Measurements from ENCODE around the gene KMO.

The KMO gene

GRCh38 chr1:241574154-241574553, 42.0 kb downstream of the KMO start:
- DNase-seq, result no peak
- Histone ChIP-seq H3K27me3 (ENCODE audit: insufficient read depth, low read depth, severe bottlenecking) (peaks cover 4% of the 10 kb centered on the region), H3K36me3 (no peaks in the 10 kb centered on the region), H3K4me3 (ENCODE audit: low read depth, low read length) (no peak overlapping the region), H3K9me3 (ENCODE audit: severe bottlenecking) (peaks cover 4% of the 10 kb centered on the region), H3K27ac (no peak overlapping the region)
- TF ChIP-seq, protein P1, sequence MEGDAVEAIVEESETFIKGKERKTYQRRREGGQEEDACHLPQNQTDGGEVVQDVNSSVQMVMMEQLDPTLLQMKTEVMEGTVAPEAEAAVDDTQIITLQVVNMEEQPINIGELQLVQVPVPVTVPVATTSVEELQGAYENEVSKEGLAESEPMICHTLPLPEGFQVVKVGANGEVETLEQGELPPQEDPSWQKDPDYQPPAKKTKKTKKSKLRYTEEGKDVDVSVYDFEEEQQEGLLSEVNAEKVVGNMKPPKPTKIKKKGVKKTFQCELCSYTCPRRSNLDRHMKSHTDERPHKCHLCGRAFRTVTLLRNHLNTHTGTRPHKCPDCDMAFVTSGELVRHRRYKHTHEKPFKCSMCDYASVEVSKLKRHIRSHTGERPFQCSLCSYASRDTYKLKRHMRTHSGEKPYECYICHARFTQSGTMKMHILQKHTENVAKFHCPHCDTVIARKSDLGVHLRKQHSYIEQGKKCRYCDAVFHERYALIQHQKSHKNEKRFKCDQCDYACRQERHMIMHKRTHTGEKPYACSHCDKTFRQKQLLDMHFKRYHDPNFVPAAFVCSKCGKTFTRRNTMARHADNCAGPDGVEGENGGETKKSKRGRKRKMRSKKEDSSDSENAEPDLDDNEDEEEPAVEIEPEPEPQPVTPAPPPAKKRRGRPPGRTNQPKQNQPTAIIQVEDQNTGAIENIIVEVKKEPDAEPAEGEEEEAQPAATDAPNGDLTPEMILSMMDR (IDR thresholded peaks at IDR 0.05; ENCODE audit: low read depth, low read length), result no peak

DNA sequence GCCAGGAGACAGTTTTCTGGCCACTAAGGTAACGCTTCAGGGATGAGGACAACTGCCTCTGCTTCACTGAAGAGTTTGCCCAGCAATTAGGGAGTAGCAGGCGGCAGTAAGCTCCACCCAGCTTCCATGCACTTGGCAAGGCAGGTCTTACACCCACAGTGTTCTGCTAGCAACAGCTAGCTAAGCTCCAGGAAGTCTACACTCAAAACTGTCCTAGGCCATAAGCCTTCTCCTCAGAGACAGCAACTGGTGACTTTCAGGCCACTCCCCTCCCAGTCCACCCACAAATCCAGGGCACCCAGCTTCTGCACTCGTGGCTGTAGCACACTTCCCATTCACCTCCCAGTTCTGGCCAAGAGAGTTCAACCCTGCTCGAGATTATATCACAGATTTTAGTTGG, 47.3 kb downstream of the KMO start:
- TF ChIP-seq, protein P1 (IDR thresholded peaks at IDR 0.05; ENCODE audit: low read depth, low read length), result no peak
- no peak overlapping the region for H3K4me3 ChIP-seq (ENCODE audit: low read depth, low read length)
- peaks cover 4% of the 10 kb centered on the region for H3K27me3 ChIP-seq (ENCODE audit: insufficient read depth, low read depth, severe bottlenecking)
- no peak overlapping the region for H3K27ac ChIP-seq
- H3K9me3 ChIP-seq (ENCODE audit: severe bottlenecking), result peaks cover 4% of the 10 kb centered on the region
- no peak for DNase-seq
- H3K36me3 ChIP-seq, result no peaks in the 10 kb centered on the region

- Histone ChIP-seq H3K27ac (no peak overlapping the region), H3K27me3 (ENCODE audit: insufficient read depth, low read depth, severe bottlenecking) (peaks cover 2% of the 10 kb centered on the region), H3K36me3 (no peaks in the 10 kb centered on the region), H3K4me3 (ENCODE audit: low read depth, low read length) (no peak overlapping the region), H3K9me3 (ENCODE audit: severe bottlenecking) (no peaks in the 10 kb centered on the region)
- TF ChIP-seq, protein P1 (IDR thresholded peaks at IDR 0.05; ENCODE audit: low read depth, low read length), result no peak
- no peak for DNase-seq
Measured at GRCh38 chr1:241582921-241583321, 50.7 kb downstream of the KMO start.

DNA sequence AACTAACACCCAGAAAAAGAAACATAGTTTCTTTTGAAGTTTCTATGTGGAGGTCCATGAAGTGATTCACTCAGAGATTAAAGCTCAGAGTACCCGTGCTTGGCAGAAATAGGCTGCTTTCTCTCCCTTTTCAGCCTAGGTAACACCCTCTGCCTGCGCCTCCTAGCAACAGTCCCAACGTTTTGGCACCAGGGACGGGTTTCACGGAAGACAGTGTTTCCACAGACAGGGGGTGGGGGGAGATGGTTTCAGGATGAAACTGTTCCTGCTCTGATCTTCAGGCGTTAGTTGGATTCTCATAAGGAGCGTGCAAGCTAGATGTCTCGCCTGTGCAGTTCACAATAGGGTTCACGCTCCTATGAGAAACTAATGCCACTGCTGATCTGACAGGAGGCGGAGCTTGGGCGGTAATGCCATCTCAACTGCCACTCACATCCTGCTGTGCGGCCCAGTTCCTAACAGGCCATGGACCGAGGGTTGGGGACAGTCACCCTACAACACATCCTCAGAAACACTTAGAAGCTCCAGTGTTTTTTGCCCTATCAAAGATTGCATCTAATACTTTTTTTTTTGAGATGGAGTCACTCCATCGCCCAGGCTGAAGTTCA, 54.8 kb downstream of the KMO start:
- Histone ChIP-seq H3K4me3 (ENCODE audit: low read depth, low read length) (no peak overlapping the region), H3K27me3 (ENCODE audit: insufficient read depth, low read depth, severe bottlenecking) (no peaks in the 10 kb centered on the region), H3K36me3 (no peaks in the 10 kb centered on the region), H3K27ac (no peak overlapping the region), H3K9me3 (ENCODE audit: severe bottlenecking) (no peaks in the 10 kb centered on the region)
- TF ChIP-seq, protein P1 (IDR thresholded peaks at IDR 0.05; ENCODE audit: low read depth, low read length), result no peak
- no peak for DNase-seq

GRCh38 chr1:241589521-241589920, 57.3 kb downstream of the KMO start:
- TF ChIP-seq, protein P1 (IDR thresholded peaks at IDR 0.05; ENCODE audit: low read depth, low read length), result no peak
- no peaks in the 10 kb centered on the region for H3K9me3 ChIP-seq (ENCODE audit: severe bottlenecking)
- no peak overlapping the region for H3K4me3 ChIP-seq (ENCODE audit: low read depth, low read length)
- no peaks in the 10 kb centered on the region for H3K27me3 ChIP-seq (ENCODE audit: insufficient read depth, low read depth, severe bottlenecking)
- no peak for DNase-seq
- H3K36me3 ChIP-seq, result no peaks in the 10 kb centered on the region
- no peak overlapping the region for H3K27ac ChIP-seq

GRCh38 chr1:241590719-241591118, 58.5 kb downstream of the KMO start:
- H3K27me3 ChIP-seq (ENCODE audit: insufficient read depth, low read depth, severe bottlenecking), result no peaks in the 10 kb centered on the region
- H3K9me3 ChIP-seq (ENCODE audit: severe bottlenecking), result no peaks in the 10 kb centered on the region
- H3K36me3 ChIP-seq, result no peaks in the 10 kb centered on the region
- H3K27ac ChIP-seq, result no peak overlapping the region
- TF ChIP-seq, protein P1 (IDR thresholded peaks at IDR 0.05; ENCODE audit: low read depth, low read length), result no peak
- no peak overlapping the region for H3K4me3 ChIP-seq (ENCODE audit: low read depth, low read length)
- no peak for DNase-seq
